Stimulated activated CD4-positive, alpha-beta T cell treated with anti-CD3 and anti-CD28 coated beads, TNF-alpha, amount 100 ng/mL, for 1 hour (primary cell): ENCODE measurements around the gene WDR17.

Experiments
- DNase-seq, 3 donors: peaks; one replicate each; pipeline ENCODE4 v3.0.0-alpha.2; 2020; ENCODE audit warnings: low read depth in 3 of 3, low spot score in 1 of 3

Gene WDR17

DNA sequence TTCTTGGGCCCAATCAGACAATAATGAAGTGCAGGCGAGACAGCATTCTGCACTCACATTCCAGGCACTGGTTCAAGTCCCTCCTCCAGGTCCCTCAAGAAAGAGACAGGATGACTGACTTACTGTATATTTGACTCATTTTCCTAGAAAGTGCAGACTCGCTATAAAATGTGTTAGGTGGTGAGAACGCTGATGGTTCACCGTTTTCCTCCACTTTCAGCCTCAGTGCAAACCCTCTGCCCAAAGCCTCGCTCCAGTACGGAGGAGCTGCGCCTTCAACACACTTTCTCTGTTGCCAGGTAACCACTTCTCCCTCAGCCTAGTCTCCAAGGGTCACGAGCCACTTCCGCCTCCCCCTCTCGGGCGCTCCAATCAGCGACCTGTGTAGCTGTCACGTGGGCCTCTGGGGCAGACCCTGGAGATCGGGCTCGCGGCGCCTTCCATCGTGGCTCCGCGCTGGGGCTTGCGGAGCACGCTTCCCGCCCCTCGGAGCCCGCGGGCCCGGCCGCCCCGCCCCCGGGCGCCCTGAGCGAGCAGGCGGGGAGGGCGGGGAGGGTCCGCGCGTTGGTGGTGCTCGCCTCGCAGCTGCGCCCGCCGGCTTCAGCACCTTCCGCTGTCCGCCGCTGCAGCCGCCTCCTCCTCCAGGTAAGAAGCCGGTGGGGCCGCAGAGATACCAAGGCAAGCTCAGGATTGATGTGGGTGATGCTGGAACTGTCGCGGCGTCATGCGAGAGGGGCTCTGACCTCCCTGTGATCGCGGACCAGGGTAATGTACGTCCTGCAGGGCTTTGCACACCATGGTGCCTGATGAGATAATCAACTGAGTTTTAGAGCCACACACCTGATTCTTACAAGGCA, at the start of gene WDR17:
Gene WDR17, plus strand, starts transcription at position 407 of the 857 bp plus-strand sequence. CDS start 45,740 bp downstream, outside the sequence.
- peak; percentile 10 to 50 (median 31) for DNase-seq

DNA sequence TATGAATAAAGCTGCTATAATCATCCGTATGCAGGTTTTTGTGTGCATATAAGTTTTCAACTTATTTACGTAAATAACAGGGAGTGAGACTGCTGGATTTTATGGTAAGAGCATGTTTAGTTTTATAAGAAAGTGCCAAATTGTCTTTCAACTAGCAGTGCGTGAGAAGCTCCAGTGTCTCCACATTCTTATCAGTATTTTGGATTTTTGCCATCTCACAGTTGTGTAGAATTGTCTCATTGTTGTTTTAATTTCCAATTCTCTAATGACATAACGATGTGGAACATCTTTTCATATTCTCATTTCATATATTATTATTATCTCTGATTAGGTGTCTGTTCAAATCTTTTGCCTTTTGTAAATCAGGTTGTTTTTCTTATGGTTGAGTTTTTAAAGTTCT, 49.0 kb upstream of the WDR17 start:
- no peak for DNase-seq

DNA sequence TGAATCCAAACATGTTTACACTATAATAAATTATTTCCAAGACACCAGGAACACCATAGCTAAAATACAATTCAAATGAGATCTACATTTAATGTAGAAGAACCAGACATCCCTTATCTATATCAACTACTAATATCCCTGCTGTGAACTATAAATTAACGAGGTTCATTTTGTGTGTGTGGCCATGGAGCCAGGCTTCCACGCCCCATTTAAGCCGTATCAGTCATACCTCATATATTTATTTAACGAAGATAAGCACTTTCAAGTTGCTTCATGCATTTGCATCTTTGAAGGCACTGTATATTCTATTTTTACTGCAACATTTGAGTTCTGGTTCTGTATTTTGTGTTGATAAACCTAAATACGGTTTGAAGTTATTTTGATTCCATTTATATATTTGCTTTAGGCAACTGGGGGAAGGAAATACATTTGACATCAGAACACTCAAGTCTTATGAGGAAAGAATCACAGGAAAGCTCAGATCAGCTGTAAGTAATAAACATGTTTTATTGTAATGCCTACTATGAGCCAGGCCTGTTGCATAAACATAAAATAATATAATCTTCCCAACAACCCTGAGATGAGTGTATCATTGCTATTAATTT, 45.1 kb upstream of the WDR17 start:
- no peak for DNase-seq

DNA sequence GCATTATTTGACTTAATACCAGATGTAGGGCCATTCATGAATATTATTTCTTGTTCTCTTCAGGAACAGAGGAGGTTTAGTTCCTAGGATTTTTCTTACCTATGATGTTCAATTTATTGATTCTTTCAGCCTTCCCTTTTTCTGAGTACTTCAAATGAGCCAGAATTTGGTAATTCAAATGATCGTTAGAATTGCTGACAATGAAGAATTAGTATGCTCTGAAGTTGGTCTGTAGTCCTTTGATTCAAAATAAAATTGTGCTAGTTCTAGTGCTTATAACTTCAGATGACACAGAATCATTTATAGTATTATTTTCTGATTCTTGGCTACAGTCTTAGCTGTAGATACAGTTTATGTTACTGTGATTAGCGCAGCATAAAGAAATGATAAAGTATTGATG, 35.2 kb upstream of the WDR17 start:
- DNase-seq = no peak

DNA sequence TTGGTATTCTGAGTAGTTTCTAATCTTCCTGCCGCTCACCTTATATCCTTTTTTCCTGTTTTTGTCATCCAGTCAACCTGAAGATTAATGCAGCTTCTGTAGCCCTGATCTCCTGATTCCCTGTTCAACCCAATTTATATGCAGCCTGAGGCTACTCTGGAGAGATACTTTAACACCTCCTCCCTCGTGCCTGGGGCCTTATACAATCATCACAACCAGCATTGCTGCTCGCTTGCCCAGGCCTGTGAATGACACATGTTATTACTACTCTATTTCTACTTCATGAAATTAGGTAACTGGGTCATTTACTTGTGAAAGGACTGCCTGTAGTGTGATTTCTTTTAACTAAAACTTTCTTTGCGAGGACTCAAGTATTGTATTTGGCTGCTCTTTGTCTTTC, 33.7 kb upstream of the WDR17 start:
- DNase-seq = no peak

DNA sequence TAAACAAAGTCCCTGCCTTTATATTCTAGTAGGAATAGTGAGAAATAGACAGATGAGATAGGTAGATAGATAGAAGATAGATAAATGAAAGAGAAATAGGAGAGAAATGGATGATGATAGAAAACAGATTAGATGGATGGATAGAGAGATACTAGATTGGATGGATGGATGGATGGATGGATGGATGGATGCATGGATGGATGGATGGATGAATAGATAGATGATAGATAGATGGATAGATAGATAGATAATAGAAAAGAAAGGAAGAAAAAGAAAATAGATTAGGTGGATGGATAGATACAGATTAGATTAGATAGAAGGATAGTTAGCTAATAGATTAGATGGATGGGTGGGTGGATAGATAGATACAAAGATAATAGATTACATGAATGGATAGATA, 33.2 kb upstream of the WDR17 start:
- no peak for DNase-seq

DNA sequence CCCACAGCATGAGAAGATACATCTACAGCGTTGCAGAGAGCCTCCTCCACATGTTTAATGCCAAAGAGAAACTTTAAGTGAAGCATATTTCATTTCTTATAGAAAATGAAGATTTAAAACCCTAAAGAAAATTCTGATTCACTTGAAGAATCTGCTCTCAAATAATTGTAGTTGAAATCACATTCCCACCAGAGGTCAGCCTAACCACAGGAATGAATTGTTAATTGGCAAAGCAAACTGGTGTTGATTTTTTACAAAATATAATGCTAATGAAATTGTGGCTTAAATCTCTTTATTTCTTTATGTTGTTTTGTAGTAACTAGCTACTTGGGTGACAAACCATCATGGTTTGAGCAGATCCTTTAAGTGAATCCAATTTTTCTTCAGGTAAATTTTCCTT, 31.1 kb upstream of the WDR17 start:
- DNase-seq = no peak

DNA sequence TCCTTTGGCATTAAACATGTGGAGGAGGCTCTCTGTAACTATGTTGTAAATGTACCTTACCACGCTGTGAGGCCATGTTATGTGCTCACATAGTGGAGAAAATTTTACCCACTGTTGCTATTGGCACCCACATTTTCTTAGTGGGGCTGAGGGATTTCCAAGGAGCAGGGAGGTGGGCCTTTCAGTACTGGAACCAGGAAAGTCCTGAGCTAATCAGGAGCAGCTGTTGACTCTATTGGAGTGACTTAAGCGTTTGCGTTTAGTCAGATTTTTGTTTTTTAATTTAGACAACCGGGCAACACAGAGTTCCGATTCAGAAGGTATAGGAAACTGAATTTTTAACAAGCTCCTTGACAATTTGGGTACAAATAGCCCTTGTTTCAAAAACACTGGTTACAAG, 30.7 kb upstream of the WDR17 start:
- no peak for DNase-seq

DNA sequence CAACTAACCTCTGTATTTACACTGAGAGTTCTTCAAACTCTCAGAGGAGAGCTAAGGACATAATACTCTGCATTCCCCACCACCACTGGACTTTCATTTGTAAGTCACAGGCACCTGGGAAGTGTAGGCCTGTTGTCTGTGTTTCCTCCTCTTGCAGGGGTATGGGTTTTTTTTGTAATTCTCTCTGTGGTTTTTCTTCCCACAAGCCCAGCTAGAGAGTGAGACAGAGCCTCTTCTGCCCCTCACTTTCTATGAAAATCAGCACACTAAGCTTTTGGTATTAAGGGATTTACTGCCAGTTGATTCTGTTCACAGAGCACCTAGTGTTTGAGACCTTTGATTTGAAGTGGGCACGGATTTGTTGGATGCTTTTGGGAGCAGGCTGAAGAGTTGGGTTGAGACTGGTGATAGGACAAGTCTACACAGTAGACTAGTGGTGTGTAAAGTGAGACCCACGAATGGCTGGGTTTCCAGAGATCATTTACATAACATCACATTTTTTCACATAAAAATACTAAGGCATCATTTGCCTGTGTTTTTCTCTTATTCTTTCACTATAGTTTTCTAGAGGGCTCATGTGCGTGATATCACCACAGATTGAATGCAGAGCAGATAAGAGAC, 28.9 kb upstream of the WDR17 start:
- DNase-seq = no peak

DNA sequence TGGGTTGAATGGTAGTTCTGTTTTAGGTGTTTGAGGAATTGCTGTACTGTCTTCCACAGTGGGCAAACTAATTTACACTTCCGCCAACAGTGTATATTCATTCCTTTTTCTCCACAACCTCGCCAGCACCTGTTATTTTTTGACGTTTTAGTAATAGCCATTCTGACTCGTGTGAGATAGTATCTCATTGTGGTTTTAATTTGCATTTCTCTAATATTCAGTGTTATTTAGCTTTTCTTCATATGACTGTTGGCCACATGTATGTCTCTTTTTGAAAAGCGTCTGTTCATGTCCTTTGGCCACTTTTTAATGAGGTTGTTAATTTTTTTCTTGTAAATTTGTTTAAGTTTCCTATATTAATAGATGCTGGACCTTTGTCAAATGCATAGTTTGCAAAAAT, 26.9 kb upstream of the WDR17 start:
- DNase-seq = no peak

DNA sequence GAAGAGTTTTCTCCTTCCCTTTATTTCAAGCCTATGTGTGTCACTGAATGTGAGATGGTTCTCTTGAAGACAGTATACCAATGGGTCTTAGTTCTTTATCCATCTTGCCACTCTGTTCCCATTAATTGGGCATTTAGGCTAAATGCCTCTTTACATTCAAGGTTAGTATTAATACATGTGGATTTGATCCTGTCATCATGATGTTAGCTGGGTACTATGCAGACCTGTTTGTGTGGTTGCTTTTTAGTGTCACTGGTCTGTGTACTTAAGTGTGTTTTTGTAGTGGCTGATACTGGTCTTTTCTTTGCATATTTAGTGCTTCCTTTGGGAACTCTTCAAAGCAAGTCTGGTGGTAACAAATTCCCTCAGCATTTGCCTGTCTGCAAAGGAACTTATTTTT, 23.4 kb upstream of the WDR17 start:
- no peak for DNase-seq

DNA sequence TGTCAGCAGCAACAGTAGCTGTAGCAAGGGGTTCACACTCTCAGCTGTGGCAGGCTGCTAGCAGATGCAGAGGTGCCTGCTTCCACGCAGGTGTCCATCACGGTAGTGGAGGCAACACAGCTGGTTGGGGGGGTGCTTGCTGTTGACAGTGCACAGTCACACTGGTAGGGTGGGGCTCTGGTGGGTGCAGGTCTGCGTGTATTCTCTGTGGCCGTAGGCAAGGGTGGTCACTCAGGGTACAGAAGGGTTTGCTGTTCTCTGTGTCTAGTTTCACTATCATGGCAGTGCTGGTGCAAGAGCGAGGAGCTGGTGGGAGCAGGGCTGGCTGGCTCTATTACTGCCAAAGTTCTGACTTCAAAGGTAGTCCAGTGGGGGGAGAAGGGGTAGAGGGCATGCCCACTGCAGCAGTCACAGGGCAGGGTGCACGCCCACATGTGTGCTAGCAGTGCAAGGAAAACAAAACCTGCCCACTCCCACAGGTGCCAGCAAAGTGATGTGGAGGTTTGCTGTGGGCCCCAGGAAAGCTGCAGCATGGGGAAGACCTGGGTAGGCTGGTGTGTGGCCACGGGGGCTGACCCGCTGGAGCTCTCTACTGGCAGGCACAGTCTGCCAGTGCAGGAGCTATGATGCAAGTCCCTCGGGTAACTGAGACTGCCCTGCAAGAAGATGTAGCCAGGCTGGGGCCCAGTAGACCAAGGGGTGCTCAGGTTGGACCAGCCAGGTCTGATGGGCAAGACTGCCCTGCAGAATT, 21.6 kb upstream of the WDR17 start:
- DNase-seq = no peak

DNA sequence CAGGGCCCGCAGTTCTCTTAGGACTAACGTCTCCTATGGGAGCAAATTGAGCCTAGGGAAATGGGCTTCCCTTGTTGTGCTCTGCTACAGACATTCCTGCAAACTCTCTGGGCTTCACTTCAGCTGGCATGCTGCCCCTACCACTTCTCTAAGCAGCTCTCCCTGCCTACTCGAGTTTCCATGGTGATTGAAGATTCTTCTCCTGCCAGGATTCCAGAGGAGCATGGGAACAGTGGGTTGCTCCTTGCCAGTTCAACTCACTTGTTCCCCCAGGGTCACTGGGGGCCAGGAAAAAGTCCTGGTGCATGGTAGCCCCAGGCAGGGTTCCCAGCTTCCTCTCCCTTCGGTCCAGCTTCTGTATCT, 21.1 kb upstream of the WDR17 start:
- no peak for DNase-seq

DNA sequence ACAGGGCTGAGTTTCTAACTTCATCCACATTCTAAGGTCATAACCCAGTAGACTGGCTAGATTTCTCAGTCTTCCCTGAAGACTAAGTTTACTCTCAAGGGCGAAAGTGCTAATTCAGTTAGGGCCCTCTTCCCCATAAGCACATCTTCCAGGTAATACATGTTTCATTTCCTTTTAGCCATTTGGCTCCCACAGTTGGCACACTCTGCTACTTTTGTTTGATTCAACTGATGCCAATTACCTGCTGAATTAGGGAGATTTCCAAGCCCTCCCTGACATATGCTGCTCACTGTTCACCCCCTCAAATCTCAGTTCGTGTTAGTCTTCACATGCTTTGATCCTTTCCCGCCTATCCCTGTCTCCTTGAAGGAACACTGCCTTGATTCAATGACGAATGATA, 17.0 kb upstream of the WDR17 start:
- DNase-seq = no peak

DNA sequence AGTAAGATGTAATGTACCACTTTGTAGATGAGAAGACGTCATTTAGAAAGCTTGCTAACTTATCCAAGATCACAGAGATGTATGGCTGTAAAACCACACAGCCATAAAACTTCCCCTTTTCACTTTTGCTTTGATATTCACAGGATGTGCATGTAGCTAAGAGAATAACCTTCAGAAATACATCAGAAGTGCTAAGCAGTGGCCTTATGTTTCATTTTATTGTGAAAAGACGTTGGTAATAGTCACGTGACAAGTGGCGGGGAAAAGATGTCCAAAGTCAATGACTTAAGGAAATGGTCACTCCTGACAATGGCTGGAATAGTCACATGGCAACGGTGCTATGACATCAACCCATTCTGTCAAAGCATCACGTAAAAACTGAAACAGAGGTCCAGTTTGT, 12.9 kb upstream of the WDR17 start:
- no peak for DNase-seq

DNA sequence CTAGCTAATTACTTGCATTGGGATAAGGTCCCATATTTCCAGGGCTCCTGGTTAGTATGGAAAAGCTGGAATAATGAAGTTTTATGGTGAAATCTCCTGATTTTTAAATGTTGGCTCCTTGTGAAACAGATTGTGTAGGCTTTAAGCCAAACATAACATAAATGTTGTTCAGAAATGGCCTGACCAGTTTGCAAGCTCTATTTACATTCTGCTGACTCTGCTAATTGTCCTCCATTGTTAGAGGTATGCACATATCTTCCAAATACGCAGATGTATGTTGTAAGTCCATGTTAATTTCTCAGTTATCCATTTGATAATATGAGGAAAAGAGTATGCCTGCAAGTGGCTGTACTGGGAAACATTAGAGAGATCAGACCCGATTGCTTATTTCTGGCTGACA, 11.9 kb upstream of the WDR17 start:
- DNase-seq = no peak

DNA sequence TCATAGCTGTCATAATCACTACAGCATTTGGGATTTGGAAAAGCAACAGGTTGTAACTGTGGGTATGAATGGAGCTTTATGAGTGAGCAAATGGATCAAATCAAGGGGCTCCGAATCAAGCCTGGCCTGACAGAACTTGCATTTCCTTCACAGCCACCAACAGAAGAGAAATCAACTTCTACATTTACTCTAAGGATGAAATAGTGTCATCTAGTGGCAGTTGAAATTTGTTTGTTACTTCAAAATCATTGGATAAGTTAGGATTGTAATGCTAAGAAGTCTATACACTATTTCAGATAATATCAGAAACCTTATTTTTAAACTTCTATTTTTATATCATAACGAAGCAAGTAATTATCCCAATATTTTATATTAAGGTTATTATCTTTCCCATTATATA, 10.7 kb upstream of the WDR17 start:
- no peak for DNase-seq

DNA sequence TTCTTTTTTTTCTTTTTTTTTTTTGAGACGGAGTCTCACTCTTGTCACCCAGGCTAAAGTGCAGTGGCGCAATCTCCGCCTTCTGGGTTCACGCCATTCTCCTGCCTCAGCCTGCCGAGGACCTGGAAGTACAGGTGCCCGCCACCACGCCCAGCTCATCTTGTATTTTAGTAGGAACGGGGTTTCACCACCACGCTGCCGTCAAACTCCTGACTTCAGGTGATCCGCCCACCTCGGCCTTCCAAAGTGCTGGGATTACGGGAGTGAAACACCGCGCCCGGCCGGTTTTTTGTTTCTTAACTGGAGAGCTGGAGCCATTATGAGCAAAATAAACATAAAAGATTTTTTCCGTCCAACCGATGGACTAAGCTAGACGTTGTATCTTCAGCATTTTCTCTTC, 1.9 kb upstream of the WDR17 start:
- no peak for DNase-seq

DNA sequence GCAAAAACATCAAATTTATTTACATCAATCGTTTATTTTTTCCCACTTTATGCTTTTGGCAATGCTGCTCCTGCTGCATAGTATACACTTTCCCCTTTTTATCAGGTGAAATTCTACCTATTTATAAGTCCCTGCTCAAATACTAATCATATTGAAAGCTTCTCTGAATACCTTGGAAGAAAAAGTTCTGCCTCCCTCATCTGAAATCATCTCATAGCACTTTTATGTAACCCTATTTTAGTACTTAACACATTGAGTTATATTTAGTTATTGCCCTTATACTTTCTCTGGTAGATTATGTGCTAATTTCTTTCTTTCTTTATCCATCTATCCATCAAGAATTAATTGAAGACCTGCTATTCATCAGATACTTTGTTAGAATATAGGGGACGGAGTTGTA, 1.1 kb upstream of the WDR17 start:
- DNase-seq = no peak

DNA sequence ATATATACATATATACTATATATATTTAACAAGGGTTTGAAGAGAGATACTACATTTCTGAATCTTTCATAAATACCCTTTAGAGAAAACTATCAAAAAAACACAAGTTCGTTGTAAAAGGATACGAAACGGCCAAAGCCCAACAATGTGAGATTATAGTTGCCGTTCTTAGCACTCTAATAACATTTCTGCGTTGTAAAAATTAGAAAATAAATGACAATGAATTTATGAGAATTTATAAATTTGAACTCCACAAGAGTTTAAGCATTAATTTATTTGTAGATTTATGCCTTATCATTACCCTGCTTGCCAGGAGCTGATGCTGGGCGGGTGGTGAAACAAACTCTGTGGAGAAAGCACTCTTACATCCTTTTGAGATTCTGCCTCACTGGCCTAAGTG, 1.1 kb downstream of the WDR17 start:
- no peak for DNase-seq

DNA sequence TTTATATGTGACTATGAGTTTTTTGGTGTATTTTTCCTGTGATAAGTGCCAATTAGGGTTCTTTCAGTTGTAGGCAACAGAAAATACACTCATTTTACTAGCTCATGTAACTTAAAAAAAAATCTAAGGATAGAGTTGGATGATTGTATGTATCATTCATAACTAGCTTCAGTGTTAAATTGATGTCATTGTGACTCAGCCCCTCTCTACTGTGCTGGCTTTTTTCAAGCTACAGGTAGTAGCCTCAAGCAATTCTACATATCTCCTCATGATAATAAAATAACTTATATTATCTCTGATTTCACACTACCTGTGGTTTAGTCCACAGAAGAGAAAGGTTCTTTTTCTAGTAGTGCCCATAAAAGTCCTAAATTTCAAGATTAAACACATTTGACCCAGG, 11.9 kb downstream of the WDR17 start:
- DNase-seq = no peak

DNA sequence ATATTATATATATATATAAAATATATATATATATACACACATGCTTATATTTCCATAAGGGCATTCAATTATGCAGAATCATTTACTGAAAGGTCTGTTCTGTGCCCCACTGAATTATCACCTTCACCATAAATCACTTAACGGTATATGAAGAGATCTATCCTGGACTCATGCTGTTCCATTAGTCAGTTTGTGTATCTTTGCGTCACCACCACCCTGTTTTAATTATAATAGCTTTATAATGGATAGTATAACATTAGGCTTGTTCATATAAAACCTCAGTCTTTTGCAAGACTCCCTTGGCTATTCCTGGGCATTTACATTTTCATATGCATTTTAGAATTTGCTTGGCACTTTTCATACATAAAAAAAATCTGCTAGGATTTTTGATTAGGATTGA, 19.1 kb downstream of the WDR17 start:
- no peak for DNase-seq
